Measurements from ENCODE around the gene TIMM10. TPM values are rescaled to one million over a fixed set of nuclear protein-coding genes. Genes with fewer than 3 reads are reported as not detected.

The TIMM10 gene
- total and polyA plus RNA-seq, 4 donors, result 19.8 to 77.4 (median 30.3) TPM

DNA sequence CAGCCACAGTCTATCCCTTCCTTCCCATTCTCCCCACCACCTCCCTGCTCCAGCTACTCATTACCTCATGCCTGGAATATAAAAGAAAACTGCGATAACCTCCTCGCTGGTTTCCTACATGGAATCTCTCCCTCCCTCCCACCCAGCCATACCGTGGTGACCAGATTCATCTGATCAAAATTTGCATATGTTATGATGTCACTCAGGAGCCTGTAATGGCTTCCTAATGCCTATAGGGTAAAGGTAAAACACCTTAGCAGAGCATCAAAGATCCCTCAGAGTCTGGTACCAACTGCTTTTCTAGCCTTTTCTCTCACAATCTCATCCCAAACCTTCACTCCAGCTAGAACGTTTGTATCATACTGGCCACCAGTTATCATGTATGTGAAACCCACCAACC lies 50.6 kb downstream of the TIMM10 start:
- TF ChIP-seq HNF4G (IDR thresholded peaks at IDR 0.05) (no peak), YY1 (IDR thresholded peaks at IDR 0.05) (no peak), GABPA (IDR thresholded peaks at IDR 0.05 in 1 of 2, conservative IDR thresholded peaks at IDR 0.05 in 1 of 2) (no peak)
- TF ChIP-seq, protein P1, sequence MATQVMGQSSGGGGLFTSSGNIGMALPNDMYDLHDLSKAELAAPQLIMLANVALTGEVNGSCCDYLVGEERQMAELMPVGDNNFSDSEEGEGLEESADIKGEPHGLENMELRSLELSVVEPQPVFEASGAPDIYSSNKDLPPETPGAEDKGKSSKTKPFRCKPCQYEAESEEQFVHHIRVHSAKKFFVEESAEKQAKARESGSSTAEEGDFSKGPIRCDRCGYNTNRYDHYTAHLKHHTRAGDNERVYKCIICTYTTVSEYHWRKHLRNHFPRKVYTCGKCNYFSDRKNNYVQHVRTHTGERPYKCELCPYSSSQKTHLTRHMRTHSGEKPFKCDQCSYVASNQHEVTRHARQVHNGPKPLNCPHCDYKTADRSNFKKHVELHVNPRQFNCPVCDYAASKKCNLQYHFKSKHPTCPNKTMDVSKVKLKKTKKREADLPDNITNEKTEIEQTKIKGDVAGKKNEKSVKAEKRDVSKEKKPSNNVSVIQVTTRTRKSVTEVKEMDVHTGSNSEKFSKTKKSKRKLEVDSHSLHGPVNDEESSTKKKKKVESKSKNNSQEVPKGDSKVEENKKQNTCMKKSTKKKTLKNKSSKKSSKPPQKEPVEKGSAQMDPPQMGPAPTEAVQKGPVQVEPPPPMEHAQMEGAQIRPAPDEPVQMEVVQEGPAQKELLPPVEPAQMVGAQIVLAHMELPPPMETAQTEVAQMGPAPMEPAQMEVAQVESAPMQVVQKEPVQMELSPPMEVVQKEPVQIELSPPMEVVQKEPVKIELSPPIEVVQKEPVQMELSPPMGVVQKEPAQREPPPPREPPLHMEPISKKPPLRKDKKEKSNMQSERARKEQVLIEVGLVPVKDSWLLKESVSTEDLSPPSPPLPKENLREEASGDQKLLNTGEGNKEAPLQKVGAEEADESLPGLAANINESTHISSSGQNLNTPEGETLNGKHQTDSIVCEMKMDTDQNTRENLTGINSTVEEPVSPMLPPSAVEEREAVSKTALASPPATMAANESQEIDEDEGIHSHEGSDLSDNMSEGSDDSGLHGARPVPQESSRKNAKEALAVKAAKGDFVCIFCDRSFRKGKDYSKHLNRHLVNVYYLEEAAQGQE (IDR thresholded peaks at IDR 0.05), result no peak
- Histone ChIP-seq H3K27me3 (ENCODE audit: control insufficient read depth in 4 of 4, insufficient read depth in 4 of 4, low read length in 3 of 4) (no peaks in the 10 kb centered on the region), H3K4me1 (ENCODE audit: control insufficient read depth in 4 of 4, insufficient read depth in 4 of 4, low read length in 3 of 4) (peaks cover 10 to 63% (median 32%) of the 10 kb centered on the region in 4 donors), H3K36me3 (ENCODE audit: control insufficient read depth in 4 of 4, insufficient read depth in 3 of 4, low read depth in 1 of 4, low read length in 3 of 4) (peaks cover 3 to 14% (median 6%) of the 10 kb centered on the region in 4 donors), H3K9me3 (ENCODE audit: control insufficient read depth in 4 of 4, low read length in 3 of 4) (no peaks in the 10 kb centered on the region), H3K9ac (ENCODE audit: low read depth in 1 of 2, low read length in 2 of 2) (no peak overlapping the region), H3K27ac (ENCODE audit: low read depth in 1 of 2, low read length in 2 of 2) (peak overlapping the region; percentile 40 to 51), H3K4me3 (ENCODE audit: low read depth in 1 of 3, low read length in 3 of 3) (no peak overlapping the region)
- 47% methylated on average over 4 of the region's 4 CpGs for WGBS
- DNase-seq (ENCODE audit: low spot score), result no peak

DNA sequence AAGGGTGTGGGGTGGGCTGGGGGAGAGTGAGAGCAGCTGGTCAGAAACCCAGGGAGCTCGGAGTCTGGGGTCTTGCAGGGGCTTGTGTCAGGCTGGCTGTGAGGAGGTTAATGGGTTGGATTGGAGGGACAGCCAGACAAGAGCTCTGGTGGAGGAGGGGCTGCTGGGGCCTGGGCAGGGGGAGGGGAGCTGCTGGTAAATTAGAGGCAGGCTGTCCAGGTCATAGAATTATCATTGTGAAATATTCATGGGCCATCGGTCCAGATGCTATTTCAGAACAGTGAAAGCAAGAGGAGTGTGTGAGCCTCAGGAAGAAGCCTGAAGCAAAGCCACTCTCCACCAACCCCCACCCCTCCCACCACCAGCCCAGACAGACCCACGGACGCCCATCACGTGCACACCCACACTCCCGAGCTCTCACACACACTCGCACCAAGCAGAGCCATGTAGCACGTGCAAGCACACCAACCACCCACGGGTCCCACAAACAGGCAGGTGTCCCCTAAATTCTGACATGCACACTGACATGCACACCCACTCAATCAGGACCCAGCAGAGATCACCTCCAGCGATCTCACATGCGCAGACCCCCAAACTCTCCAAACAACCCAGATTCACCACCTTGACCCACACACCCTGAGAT lies 51.4 kb downstream of the TIMM10 start:
- Histone ChIP-seq H3K9me3 (ENCODE audit: control insufficient read depth in 4 of 4, low read length in 3 of 4) (no peaks in the 10 kb centered on the region), H3K27me3 (ENCODE audit: control insufficient read depth in 4 of 4, insufficient read depth in 4 of 4, low read length in 3 of 4) (no peaks in the 10 kb centered on the region), H3K36me3 (ENCODE audit: control insufficient read depth in 4 of 4, insufficient read depth in 3 of 4, low read depth in 1 of 4, low read length in 3 of 4) (peaks cover 0 to 7% (median under 1%) of the 10 kb centered on the region in 4 donors), H3K9ac (ENCODE audit: low read depth in 1 of 2, low read length in 2 of 2) (no peak overlapping the region), H3K27ac (ENCODE audit: low read depth in 1 of 2, low read length in 2 of 2) (peak overlapping the region; percentile 8 to 38), H3K4me1 (ENCODE audit: control insufficient read depth in 4 of 4, insufficient read depth in 4 of 4, low read length in 3 of 4) (peaks cover 10 to 58% (median 34%) of the 10 kb centered on the region in 4 donors), H3K4me3 (ENCODE audit: low read depth in 1 of 3, low read length in 3 of 3) (no peak overlapping the region)
- WGBS, result 40% methylated on average over 11 of the region's 11 CpGs
- TF ChIP-seq RXRA (IDR thresholded peaks at IDR 0.05) (peak in 1 of 2 donors; percentile 20), JUND (IDR thresholded peaks at IDR 0.05) (no peak), NR2F2 (IDR thresholded peaks at IDR 0.05) (no peak), HNF4A (conservative IDR thresholded peaks at IDR 0.05) (peak in 1 of 2 donors; percentile 17)
- TF ChIP-seq, protein P2, sequence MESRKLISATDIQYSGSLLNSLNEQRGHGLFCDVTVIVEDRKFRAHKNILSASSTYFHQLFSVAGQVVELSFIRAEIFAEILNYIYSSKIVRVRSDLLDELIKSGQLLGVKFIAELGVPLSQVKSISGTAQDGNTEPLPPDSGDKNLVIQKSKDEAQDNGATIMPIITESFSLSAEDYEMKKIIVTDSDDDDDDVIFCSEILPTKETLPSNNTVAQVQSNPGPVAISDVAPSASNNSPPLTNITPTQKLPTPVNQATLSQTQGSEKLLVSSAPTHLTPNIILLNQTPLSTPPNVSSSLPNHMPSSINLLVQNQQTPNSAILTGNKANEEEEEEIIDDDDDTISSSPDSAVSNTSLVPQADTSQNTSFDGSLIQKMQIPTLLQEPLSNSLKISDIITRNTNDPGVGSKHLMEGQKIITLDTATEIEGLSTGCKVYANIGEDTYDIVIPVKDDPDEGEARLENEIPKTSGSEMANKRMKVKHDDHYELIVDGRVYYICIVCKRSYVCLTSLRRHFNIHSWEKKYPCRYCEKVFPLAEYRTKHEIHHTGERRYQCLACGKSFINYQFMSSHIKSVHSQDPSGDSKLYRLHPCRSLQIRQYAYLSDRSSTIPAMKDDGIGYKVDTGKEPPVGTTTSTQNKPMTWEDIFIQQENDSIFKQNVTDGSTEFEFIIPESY (IDR thresholded peaks at IDR 0.05), result no peak
- TF ChIP-seq, protein P3, sequence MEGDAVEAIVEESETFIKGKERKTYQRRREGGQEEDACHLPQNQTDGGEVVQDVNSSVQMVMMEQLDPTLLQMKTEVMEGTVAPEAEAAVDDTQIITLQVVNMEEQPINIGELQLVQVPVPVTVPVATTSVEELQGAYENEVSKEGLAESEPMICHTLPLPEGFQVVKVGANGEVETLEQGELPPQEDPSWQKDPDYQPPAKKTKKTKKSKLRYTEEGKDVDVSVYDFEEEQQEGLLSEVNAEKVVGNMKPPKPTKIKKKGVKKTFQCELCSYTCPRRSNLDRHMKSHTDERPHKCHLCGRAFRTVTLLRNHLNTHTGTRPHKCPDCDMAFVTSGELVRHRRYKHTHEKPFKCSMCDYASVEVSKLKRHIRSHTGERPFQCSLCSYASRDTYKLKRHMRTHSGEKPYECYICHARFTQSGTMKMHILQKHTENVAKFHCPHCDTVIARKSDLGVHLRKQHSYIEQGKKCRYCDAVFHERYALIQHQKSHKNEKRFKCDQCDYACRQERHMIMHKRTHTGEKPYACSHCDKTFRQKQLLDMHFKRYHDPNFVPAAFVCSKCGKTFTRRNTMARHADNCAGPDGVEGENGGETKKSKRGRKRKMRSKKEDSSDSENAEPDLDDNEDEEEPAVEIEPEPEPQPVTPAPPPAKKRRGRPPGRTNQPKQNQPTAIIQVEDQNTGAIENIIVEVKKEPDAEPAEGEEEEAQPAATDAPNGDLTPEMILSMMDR (IDR thresholded peaks at IDR 0.05; ENCODE audit: low read depth, low read length, missing input control), result no peak
- no peak for DNase-seq (ENCODE audit: low spot score)

Small RNA genes lying within 50 kb of the gene (small RNA-seq; reads per million reads assigned to genes)
- not detected for gene RN7SL605P

Other genes starting within 250 kb of the TIMM10 start
- 10 to 100 TPM; 28.3 to 61.9 TPM for gene TNKS1BP1, start 205.8 kb downstream of the TIMM10 start, total RNA-seq
- gene TNKS1BP1, start 205.8 kb downstream of the TIMM10 start, polyA plus RNA-seq, result 10 to 100 TPM; 32.0 to 67.1 TPM
- 10 to 100 TPM; 28.5 to 45.3 TPM for gene SSRP1, start 194.9 kb downstream of the TIMM10 start, total RNA-seq
- 10 to 100 TPM; 13.9 to 28.2 TPM for gene SSRP1, start 194.9 kb downstream of the TIMM10 start, polyA plus RNA-seq
- under 1 TPM; 0.28 to 0.33 TPM for gene P2RX3, start 192.4 kb downstream of the TIMM10 start, total RNA-seq
- gene P2RX3, start 192.4 kb downstream of the TIMM10 start, polyA plus RNA-seq, result under 1 TPM; 0.18 TPM
- gene PRG3, start 149.6 kb downstream of the TIMM10 start, total RNA-seq, result 1 to 10 TPM in 1 of 2 donors, not detected in 1; 4.9 TPM
- under 1 TPM in 1 of 2 donors, not detected in 1; 0.22 TPM for gene PRG3, start 149.6 kb downstream of the TIMM10 start, polyA plus RNA-seq
- 10 to 100 TPM in 1 of 2 donors, not detected in 1; 24.2 TPM for gene PRG2, start 140.1 kb downstream of the TIMM10 start, total RNA-seq
- gene PRG2, start 140.1 kb downstream of the TIMM10 start, polyA plus RNA-seq, result 1 to 10 TPM in 1 of 2 donors, under 1 TPM in 1; 0.74 to 1.2 TPM
- gene SLC43A3, start 103.6 kb downstream of the TIMM10 start, total RNA-seq, result 100 to 1,000 TPM in 1 of 2 donors, 10 to 100 TPM in 1; 47.2 to 106 TPM
- 100 to 1,000 TPM in 1 of 2 donors, 10 to 100 TPM in 1; 80.2 to 152 TPM for gene SLC43A3, start 103.6 kb downstream of the TIMM10 start, polyA plus RNA-seq
- under 1 TPM; 0.75 to 0.89 TPM for gene RTN4RL2, start 70.2 kb downstream of the TIMM10 start, total RNA-seq
- gene RTN4RL2, start 70.2 kb downstream of the TIMM10 start, polyA plus RNA-seq, result 10 to 100 TPM in 1 of 2 donors, 1 to 10 TPM in 1; 5.5 to 18.1 TPM
- 100 to 1,000 TPM; 107 to 171 TPM for gene SLC43A1, start 15.1 kb downstream of the TIMM10 start, total RNA-seq
- gene SLC43A1, start 15.1 kb downstream of the TIMM10 start, polyA plus RNA-seq, result 100 to 1,000 TPM in 1 of 2 donors, 10 to 100 TPM in 1; 85.6 to 108 TPM
- not detected for gene SMTNL1, start 6.8 kb upstream of the TIMM10 start, total RNA-seq
- gene SMTNL1, start 6.8 kb upstream of the TIMM10 start, polyA plus RNA-seq, result not detected
- 10 to 100 TPM; 18.6 to 44.8 TPM for gene UBE2L6, start 36.9 kb upstream of the TIMM10 start, total RNA-seq
- 10 to 100 TPM; 85.4 to 97.2 TPM for gene UBE2L6, start 36.9 kb upstream of the TIMM10 start, polyA plus RNA-seq
- gene SERPING1, start 66.9 kb upstream of the TIMM10 start, total RNA-seq, result 100 to 1,000 TPM; 235 to 541 TPM
- gene SERPING1, start 66.9 kb upstream of the TIMM10 start, polyA plus RNA-seq, result 1,000 to 10,000 TPM; 2,487 to 2,911 TPM
- gene YPEL4, start 119.2 kb upstream of the TIMM10 start, total RNA-seq, result 10 to 100 TPM in 1 of 2 donors, under 1 TPM in 1; 0.08 to 19.9 TPM
- gene YPEL4, start 119.2 kb upstream of the TIMM10 start, polyA plus RNA-seq, result under 1 TPM; 0.14 to 0.31 TPM
- gene CLP1, start 127.0 kb upstream of the TIMM10 start, total RNA-seq, result 10 to 100 TPM; 10.1 to 12.3 TPM
- 1 to 10 TPM; 5.9 to 6.6 TPM for gene CLP1, start 127.0 kb upstream of the TIMM10 start, polyA plus RNA-seq
- gene ZDHHC5, start 137.4 kb upstream of the TIMM10 start, total RNA-seq, result 10 to 100 TPM; 27.1 to 31.4 TPM
- 10 to 100 TPM in 1 of 2 donors, 1 to 10 TPM in 1; 7.2 to 25.1 TPM for gene ZDHHC5, start 137.4 kb upstream of the TIMM10 start, polyA plus RNA-seq
- 1 to 10 TPM; 4.4 to 5.6 TPM for gene MED19, start 181.5 kb upstream of the TIMM10 start, total RNA-seq
- gene MED19, start 181.5 kb upstream of the TIMM10 start, polyA plus RNA-seq, result 10 to 100 TPM in 1 of 2 donors, 1 to 10 TPM in 1; 7.5 to 11.3 TPM
- gene TMX2, start 181.8 kb upstream of the TIMM10 start, total RNA-seq, result 10 to 100 TPM; 43.3 to 48.3 TPM
- gene TMX2, start 181.8 kb upstream of the TIMM10 start, polyA plus RNA-seq, result 10 to 100 TPM; 69.8 to 70.9 TPM
- gene SELENOH, start 210.7 kb upstream of the TIMM10 start, total RNA-seq, result 10 to 100 TPM; 42.2 to 52.2 TPM
- gene SELENOH, start 210.7 kb upstream of the TIMM10 start, polyA plus RNA-seq, result 100 to 1,000 TPM in 1 of 2 donors, 10 to 100 TPM in 1; 90.7 to 129 TPM
- gene BTBD18, start 221.1 kb upstream of the TIMM10 start, total RNA-seq, result not detected
- under 1 TPM in 1 of 2 donors, not detected in 1; 0.13 TPM for gene BTBD18, start 221.1 kb upstream of the TIMM10 start, polyA plus RNA-seq
- 10 to 100 TPM; 74.1 to 97.1 TPM for gene CTNND1, start 231.0 kb upstream of the TIMM10 start, total RNA-seq
- gene CTNND1, start 231.0 kb upstream of the TIMM10 start, polyA plus RNA-seq, result 10 to 100 TPM; 21.5 to 41.9 TPM